Panc1 (cell line): ENCODE data around the gene SAMD11.
A peak's percentile ranks its signal among the peaks of the same experiment; 100 is the strongest.

Experiments
- CTCF ChIP-seq: fragments of 450-650 bp; IDR thresholded peaks from 2 replicates; pipeline ENCODE4 v1.5.1; 2017; ENCODE audit warnings: mild to moderate bottlenecking
- POLR2AphosphoS5 ChIP-seq: IDR thresholded peaks from 2 replicates; pipeline ENCODE4 v1.6.1; 2012; ENCODE audit warnings: mild to moderate bottlenecking, low read depth, low read length, moderate library complexity
- REST ChIP-seq, 2 experiments: IDR thresholded peaks; 2 replicates each; pipeline ENCODE4 v1.6.1; 2011 to 2012; ENCODE audit warnings: low read depth in 2 of 2, control low read depth in 1 of 2, low read length in 1 of 2, mild to moderate bottlenecking in 1 of 2, moderate library complexity in 1 of 2; ENCODE audit not compliant: insufficient read depth in 1 of 2
- SIN3A ChIP-seq: IDR thresholded peaks from 2 replicates; pipeline ENCODE4 v1.6.1; 2012; ENCODE audit warnings: low read depth, mild to moderate bottlenecking, low read length, moderate library complexity, borderline replicate concordance; ENCODE audit not compliant: insufficient read depth
- TCF7L2 ChIP-seq: IDR thresholded peaks from 2 replicates; pipeline ENCODE4 v1.6.1; 2011; ENCODE audit warnings: mild to moderate bottlenecking, low read depth, low read length, inconsistent platforms

GRCh38 chr1:958823-959730, 35.4 kb downstream of the SAMD11 start, which contains the start of gene NOC2L:
- TF ChIP-seq CTCF (no peak), SIN3A (peak; percentile 90; the same call in 1 of the 2 replicates), POLR2AphosphoS5 (peak; percentile 77; the same call in 1 of the 2 replicates), REST (IDR thresholded peaks at IDR 0.05; ENCODE audit: insufficient read depth in 1 of 2, low read depth in 2 of 2, low read length in 1 of 2) (no peak), TCF7L2 (no peak)
